Inflammatory macrophage (primary cell): ENCODE results near the gene HLX.
A peak's percentile ranks its signal among the peaks of the same experiment; 100 is the strongest.

Experiments
- DNase-seq, 2 donors: peaks; one replicate each; pipeline ENCODE4 v3.0.0-alpha.2; 2020 to 2022
- total RNA-seq, 18 experiments: gene quantifications; one replicate each; lab custom pipeline; 2026; ENCODE audit warnings: mixed read lengths in 6 of 18, inconsistent platforms in 2 of 18; lab: John Stamatoyannopoulos, UW

Gene HLX, protein sequence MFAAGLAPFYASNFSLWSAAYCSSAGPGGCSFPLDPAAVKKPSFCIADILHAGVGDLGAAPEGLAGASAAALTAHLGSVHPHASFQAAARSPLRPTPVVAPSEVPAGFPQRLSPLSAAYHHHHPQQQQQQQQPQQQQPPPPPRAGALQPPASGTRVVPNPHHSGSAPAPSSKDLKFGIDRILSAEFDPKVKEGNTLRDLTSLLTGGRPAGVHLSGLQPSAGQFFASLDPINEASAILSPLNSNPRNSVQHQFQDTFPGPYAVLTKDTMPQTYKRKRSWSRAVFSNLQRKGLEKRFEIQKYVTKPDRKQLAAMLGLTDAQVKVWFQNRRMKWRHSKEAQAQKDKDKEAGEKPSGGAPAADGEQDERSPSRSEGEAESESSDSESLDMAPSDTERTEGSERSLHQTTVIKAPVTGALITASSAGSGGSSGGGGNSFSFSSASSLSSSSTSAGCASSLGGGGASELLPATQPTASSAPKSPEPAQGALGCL
- 3.9 to 25.4 (median 13.3) reads per million in 18 experiments for total RNA-seq

- DNase-seq, result peak; percentile 97 to 98
Measured at GRCh38 chr1:220879076-220879508, at the start of gene HLX. Gene HLX (plus strand): TSS chr1:220879443. CDS start chr1:220879858, 415 bp downstream.

DNA sequence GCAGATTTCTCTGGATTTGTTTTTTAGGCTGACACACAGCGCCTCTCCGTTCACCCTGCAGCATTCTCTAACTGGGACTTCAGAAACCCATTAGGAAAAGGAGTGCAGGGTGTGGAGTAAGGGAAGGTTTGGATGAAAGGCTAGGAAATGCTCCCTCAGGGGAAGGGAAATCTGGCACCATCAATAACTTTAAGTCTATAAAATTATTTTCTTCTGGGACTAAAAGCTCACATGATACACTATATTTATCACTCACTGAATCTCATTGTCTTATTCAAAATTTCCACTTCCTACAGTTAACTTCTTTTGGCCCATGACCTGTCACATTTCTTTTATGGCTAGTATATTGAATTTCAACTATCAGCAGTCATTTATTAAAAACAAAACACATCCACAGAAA is 45.8 kb upstream of the HLX start:
- no peak for DNase-seq

DNA sequence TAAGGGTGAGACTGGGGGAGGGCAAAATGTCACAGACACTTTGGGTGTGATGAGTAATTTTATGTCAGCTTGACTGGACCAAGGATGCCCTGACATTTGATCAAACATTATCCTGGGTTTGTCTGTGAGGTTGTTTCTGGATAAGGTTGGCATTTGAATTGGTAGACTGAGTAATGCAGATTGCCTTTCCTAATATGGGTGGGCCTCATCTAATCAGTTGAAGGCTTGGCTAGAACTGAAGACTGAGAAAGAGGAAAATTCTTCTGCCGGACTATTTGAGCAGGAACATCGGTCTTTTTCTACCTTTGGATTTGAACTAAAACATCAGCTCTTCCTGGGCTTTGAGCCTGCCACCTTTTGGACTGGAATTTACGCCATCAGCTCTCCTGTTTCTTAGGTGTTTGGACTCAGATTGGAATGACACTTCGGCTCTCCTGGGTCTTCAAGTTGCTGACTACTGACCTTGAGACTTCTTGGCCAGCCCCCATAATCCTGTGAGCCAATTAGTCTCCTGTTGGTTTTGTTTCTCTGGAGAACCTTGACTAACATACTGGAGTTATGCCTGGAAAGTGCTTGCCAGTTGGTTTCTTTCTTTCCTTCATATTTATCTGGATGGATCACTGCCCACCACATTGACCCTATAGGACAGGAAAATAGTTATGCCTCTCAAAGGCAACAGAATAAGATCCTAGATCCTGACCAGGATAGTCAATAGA is 44.9 kb upstream of the HLX start:
- no peak for DNase-seq

- no peak for DNase-seq
Measured at GRCh38 chr1:220838578-220838977, 40.7 kb upstream of the HLX start.

- no peak for DNase-seq
Measured at GRCh38 chr1:220839474-220839873, 39.8 kb upstream of the HLX start.

DNA sequence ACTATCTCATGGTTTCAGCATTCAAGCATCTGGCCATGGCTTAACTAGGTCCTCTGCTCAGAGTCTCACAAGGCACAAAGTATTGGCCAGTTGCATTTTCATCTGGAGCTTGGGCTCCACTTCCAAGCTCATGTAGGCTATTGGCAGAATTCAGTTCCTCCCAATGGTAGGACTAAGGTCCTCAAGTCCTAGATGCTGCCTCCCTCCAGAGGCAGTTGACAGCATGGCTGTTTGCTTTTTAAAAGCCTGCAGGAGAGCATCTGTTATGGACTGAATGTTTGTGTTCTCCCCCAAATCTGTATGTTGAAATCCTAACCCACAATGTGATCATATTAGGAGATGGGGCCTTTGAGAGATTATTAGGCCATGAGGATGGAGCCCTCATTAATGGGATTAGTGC is 38.0 kb upstream of the HLX start:
- no peak for DNase-seq

DNA sequence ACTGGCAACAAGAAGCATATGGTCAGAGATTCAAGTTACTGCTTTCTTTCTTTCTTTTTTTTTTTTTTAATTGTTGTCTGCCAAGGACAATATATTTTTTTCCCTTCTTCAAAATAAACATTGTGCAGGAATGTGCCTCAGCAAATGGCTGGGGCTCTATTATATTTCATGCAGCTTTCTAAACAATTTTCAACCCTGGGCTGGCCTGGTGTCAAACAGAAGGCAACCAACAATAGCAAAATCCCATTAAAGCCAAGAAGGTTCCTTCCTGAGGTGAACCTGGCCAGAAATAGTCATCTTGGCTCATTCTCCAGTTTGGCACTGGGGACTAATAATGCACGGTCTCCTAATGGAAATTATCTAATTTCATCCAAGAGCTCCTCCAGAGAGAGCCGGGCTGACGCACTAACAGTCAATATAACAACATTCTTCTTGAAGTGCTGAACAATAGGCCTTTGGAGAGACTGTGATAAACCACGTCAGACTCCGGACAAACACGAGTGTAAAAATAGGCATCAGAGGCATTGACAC is 35.7 kb upstream of the HLX start:
- DNase-seq, result no peak

DNA sequence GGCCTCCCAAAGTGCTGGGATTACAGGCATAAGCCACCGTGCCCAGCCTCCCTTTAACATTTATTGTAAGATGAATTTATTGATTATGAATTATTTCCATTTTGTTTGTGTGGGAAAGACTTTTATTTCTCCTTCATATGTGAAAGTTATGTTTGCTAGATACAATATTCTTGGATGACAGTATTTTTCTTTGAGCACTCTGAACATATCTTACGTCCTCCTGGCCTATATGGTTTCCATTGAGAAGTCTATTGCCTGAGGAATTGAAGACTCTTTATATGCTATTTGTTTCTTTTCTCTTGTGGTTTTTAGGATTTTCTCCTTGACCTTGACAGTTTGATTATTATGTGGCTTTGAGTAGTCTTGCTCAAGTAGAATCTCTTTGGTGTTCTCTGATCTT is 26.8 kb upstream of the HLX start:
- no peak for DNase-seq

DNA sequence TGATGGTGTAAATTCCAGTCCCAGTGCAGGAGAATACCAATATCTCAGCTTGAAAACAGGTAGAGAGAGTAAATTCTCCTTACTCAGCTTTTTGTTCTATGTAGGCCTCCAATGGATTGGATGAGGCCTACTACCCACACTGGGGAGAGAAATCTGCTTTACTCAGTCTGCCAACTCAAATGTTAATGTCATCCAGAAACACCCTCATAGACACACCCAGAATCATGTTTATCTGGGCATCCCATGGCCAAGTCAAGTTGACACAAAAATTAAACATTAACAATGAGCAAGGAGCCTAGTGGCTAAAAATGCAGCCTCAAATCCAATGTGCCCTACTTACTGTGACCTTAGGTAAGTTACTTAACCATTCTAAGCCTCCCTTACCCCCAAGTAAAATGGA is 6.9 kb upstream of the HLX start:
- DNase-seq, result no peak

DNA sequence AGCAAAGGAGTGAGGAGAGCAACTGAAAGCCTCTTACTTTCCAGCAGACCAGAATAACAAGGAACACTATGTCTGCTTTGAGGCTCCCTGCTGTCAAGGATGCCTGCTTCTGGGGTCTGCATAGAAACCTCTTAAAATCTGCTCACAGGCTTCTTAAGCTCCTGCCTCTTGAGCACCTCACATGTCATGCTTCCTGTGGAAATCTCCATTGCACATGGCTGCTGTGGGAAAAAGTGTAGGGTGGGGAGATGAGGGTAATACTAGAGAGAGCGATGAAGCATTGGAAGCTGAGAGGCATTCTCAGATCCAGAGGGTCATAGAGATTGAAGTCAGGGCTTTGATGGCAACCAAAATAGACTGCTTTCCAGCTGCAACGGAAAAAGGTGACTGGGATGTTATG is 6.2 kb upstream of the HLX start:
- DNase-seq, result no peak

DNA sequence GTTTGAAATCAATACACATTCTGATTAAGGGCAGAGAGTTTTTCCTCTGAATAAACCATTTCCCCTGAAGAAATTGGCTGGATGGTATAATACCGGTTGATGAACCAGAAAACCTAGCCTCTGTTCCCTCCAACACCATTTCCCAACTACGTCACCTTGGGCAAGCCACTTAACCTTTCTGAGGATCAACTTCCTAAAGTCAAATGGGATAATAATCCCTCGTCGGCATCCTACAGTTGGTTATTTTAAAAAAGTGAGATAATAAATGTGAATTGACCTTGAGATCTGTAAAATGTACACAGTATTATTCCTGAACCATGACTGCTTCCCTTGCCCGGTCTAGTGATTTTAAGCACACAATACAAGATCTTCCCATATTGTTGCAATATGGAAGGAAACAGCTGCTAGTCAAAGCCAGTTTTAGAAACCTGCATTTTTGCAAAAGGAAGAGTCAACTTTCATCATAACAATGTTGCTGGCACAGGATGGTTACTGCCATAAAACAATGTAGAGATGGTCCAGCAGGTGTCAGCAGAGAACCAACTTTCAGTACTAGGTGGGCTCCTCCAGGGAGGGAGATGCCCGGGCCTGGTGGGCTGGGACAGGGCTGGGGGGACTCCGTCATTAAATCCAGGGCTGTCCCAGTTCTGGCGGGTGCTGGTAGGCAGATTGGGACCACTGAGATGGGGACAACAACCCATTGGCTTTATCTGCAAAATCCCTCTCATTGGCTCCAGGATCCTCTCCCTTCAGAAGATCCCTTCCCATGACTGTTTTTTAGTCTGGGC is 5.2 kb upstream of the HLX start:
- peak; percentile 59 to 61 for DNase-seq

DNA sequence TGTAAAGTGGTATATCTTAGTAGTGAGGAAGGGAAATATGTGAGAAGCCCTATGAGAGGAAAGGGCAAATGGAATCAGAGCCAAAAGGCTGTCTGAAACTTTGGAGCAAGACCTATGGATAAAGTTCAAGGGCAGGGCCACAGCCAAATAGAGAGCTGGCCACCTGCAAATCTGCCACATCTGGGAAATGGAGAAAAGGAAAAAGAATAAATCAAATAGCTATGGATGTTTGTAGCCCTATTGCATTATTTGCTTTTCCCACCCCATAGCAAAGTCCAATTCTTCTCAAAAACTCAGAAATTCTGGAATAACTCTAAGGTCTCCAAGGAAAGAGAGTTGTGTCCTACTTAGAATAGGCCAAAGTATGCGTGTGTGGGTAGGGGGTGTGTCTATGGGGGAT is 4.0 kb upstream of the HLX start:
- no peak for DNase-seq

DNA sequence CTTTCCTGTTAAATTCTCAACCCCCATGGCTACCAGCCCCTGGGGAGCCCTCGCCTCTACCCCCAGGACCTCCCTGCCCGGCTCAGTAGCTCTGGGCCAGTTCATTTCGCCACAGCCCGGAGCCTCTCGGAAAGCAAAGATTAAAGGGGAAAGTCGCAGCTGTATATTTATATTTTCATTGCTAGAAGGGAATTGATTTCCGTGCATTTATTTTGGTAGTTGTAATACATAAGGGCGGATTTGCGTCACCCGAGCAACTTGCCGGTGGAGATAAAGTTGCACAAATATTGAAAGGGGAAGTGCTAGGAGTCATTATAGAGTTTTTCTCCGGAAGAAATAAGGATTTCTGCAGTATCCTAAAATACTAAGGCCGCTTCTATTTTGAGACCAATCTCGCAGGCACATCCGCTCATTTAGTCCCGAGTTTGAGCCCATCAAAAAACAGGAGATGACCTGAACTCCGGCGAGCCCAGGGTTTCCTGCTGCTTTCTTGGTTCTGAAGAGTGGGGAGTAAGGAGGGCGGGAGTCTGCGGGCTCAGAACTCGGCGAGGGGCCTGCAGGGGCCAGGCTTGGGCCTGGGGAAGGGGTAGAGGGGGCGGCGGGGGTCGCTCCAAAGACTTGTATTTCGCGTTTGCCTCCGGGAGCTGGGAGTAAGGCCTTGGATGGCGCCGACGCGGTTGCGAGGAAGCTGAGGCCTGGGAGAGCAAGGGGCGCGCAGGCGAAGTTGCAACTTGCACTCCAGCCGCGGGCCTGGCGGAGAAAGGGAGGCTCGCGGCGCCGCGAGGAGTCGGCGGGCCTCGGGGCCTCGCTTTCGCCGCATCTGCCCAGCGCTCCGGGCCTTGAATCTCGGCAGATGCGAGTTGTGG is 2.5 kb upstream of the HLX start:
- DNase-seq, result peak; percentile 82 to 87

- DNase-seq, result peak; percentile 40 to 52
Measured at GRCh38 chr1:220877377-220878095, 1.7 kb upstream of the HLX start.

GRCh38 chr1:220878191-220879075 is 810 bp upstream of the HLX start:
- peak; percentile 78 to 86 for DNase-seq

DNA sequence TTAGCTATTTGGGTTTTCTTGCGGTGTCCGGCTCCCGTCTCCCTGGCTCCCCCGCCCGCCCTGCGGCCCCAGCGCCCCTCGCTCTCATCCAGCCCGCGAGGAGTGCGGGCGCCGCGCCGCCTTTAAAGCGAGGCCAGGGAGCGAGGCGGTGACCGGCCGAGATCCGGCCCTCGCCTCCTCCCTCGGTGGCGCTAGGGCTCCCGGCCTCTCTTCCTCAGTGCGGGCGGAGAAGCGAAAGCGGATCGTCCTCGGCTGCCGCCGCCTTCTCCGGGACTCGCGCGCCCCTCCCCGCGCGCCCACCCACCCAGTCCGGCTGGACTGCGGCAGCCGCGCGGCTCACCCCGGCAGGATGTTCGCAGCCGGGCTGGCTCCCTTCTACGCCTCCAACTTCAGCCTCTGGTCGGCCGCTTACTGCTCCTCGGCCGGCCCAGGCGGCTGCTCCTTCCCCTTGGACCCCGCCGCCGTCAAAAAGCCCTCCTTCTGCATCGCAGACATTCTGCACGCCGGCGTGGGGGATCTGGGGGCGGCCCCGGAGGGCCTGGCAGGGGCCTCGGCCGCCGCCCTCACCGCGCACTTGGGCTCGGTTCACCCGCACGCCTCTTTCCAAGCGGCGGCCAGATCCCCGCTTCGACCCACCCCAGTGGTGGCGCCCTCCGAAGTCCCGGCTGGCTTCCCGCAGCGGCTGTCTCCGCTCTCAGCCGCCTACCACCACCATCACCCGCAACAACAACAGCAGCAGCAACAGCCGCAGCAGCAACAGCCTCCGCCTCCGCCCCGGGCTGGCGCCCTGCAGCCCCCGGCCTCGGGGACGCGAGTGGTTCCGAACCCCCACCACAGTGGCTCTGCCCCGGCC is 492 bp downstream of the HLX start:
- peak; percentile 54 to 69 for DNase-seq

GRCh38 chr1:220880362-220880670 is 1.1 kb downstream of the HLX start:
- no peak for DNase-seq

DNA sequence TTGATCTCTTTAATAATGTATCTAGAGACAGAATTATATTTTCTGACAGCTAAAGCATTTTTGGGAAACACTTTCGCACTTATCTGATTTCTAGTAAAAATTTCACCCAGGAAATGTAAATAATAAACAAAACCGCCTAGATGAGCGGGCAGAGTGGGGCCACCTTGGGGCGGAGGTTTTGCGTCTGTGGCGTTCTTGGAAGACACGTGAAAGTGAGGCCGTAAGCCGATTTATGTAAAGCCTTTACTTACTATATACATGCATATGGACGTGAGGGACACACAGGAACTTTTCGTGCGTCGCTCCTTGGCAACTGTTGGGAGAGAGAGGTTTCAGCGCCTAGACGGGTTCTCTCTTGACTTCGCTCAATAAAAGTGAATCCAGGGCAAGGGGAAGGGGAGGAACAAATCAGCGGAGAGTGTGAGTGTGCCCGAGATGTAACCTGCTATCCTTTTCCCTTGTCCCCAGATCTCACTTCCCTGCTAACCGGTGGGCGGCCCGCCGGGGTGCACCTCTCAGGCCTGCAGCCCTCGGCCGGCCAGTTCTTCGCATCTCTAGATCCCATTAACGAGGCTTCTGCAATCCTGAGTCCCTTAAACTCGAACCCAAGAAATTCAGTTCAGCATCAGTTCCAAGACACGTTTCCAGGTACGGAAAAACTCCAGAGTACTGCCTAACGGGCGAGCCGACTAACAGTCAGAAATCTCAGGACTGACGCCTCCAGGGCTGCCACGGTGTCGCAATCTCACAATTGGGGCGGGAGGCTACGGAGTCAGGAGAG is 1.7 kb downstream of the HLX start:
- peak; percentile 95 for DNase-seq
